Calu3 (cell line): ENCODE measurements around the gene LDLRAD3. TPM values are rescaled to one million over a fixed set of nuclear protein-coding genes. Genes with fewer than 3 reads are reported as not detected.
A peak's percentile ranks its signal among the peaks of the same experiment; 100 is the strongest.

Experiments
- BruUV-seq: library from RNA; stranded (reverse); fragments of 400-500 nt; replicated peaks from 2 replicates; lab custom pipeline; 2021; lab: Mats Ljungman, UMichigan
- CTCF ChIA-PET: fragments of 300-600 bp; sonication (Branson Sonifier 250); formaldehyde crosslinking; loops from one replicate; lab custom pipeline; 2022; ENCODE audit warnings: antibody characterized with exemption; lab: Charles Lee
- DNase-seq: peaks from one replicate; pipeline ENCODE4 v3.0.0; 2022
- H3K27ac Mint-ChIP-seq: one replicate; pipeline ENCODE4 v1.8.0; 2022; ENCODE audit warnings: mixed read lengths; ENCODE audit not compliant: unreplicated experiment
- H3K27me3 Mint-ChIP-seq: one replicate; pipeline ENCODE4 v1.8.0; 2022; ENCODE audit warnings: mixed read lengths; ENCODE audit not compliant: unreplicated experiment
- H3K36me3 Mint-ChIP-seq: one replicate; pipeline ENCODE4 v1.8.0; 2022; ENCODE audit warnings: mild to moderate bottlenecking, moderate library complexity, mixed read lengths; ENCODE audit not compliant: insufficient read depth, unreplicated experiment
- H3K4me1 Mint-ChIP-seq: one replicate; pipeline ENCODE4 v1.8.0; 2022; ENCODE audit warnings: mild to moderate bottlenecking, low read depth, mixed read lengths; ENCODE audit not compliant: unreplicated experiment
- H3K4me3 Mint-ChIP-seq: one replicate; pipeline ENCODE4 v1.8.0; 2022; ENCODE audit warnings: mild to moderate bottlenecking, low read depth, moderate library complexity, mixed read lengths; ENCODE audit not compliant: unreplicated experiment
- H3K9me3 Mint-ChIP-seq: one replicate; pipeline ENCODE4 v1.8.0; 2022; ENCODE audit warnings: low read depth, mixed read lengths; ENCODE audit not compliant: unreplicated experiment
- CTCF ChIP-seq: fragments of 200-600 bp; IDR thresholded peaks from one replicate; pipeline ENCODE4 v1.8.0; 2022; ENCODE audit warnings: antibody characterized with exemption; ENCODE audit not compliant: unreplicated experiment
- intact Hi-C: fragments of 100-400 bp; cut with micrococcal nuclease; formaldehyde crosslinking; loops from one replicate; pipeline ENCODE4 v1.10.0; 2022; ENCODE audit not compliant: unreplicated experiment
- total RNA-seq: library from RNA; stranded (reverse); gene quantifications from 2 replicates; pipeline ENCODE4 v1.2.3, GENCODE V29; 2022

The LDLRAD3 gene
- total RNA-seq, 1 experiment from 2014 or later = 16.2 TPM

GRCh38 chr11:36264973-36265344 lies 321.1 kb downstream of the LDLRAD3 start:
- Mint-ChIP-seq H3K4me3 (no peak overlapping the region), H3K36me3 (no peaks in the 10 kb centered on the region), H3K27me3 (peaks cover 63% of the 10 kb centered on the region), H3K9me3 (no peaks in the 10 kb centered on the region), H3K27ac (no peak overlapping the region), H3K4me1 (no peaks in the 10 kb centered on the region)
- no TSS peak for BruUV-seq
- no peak for TF ChIP-seq CTCF
- no peak for DNase-seq
- CTCF ChIA-PET = interaction anchor here (2.6 kb wide), 1 partner anchor 443 kb away, joined by 29 read pairs; no protein-coding TSS in a partner anchor
- intact Hi-C loops = no loop called here

GRCh38 chr11:36265793-36266628 lies 322.1 kb downstream of the LDLRAD3 start:
- DNase-seq = peak; percentile 64
- no peaks in the 10 kb centered on the region for H3K4me1 Mint-ChIP-seq
- BruUV-seq = no TSS peak
- H3K27ac Mint-ChIP-seq = no peak overlapping the region
- no peaks in the 10 kb centered on the region for H3K9me3 Mint-ChIP-seq
- intact Hi-C loops = loop anchor here (2.0 kb wide), 2 partner anchors 443 to 779 kb away; no protein-coding TSS in a partner anchor
- peaks cover 52% of the 10 kb centered on the region for H3K27me3 Mint-ChIP-seq
- no peaks in the 10 kb centered on the region for H3K36me3 Mint-ChIP-seq
- no peak overlapping the region for H3K4me3 Mint-ChIP-seq
- CTCF ChIA-PET = interaction anchor here (0.6 to 2.6 kb wide), 13 partner anchors 10 to 1599 kb away, joined by 3 to 29 read pairs (median 3); no protein-coding TSS in a partner anchor
- peak; percentile 82 for TF ChIP-seq CTCF

GRCh38 chr11:36266767-36267166 lies 322.9 kb downstream of the LDLRAD3 start:
- TF ChIP-seq CTCF = no peak
- no peak for DNase-seq
- no peak overlapping the region for H3K27ac Mint-ChIP-seq
- H3K27me3 Mint-ChIP-seq = peaks cover 45% of the 10 kb centered on the region
- H3K4me3 Mint-ChIP-seq = no peak overlapping the region
- no peaks in the 10 kb centered on the region for H3K4me1 Mint-ChIP-seq
- no TSS peak for BruUV-seq
- no peaks in the 10 kb centered on the region for H3K9me3 Mint-ChIP-seq
- H3K36me3 Mint-ChIP-seq = no peaks in the 10 kb centered on the region
- intact Hi-C loops = loop anchor here (2.0 kb wide), 2 partner anchors 444 to 780 kb away; no protein-coding TSS in a partner anchor
- CTCF ChIA-PET = interaction anchor here (0.5 to 2.6 kb wide), 10 partner anchors 9 to 779 kb away, joined by 3 to 29 read pairs (median 3); no protein-coding TSS in a partner anchor

GRCh38 chr11:36268337-36268985 lies 324.6 kb downstream of the LDLRAD3 start:
- Mint-ChIP-seq H3K36me3 (no peaks in the 10 kb centered on the region), H3K27me3 (peaks cover 28% of the 10 kb centered on the region), H3K4me1 (no peaks in the 10 kb centered on the region), H3K9me3 (no peaks in the 10 kb centered on the region), H3K4me3 (no peak overlapping the region), H3K27ac (no peak overlapping the region)
- TF ChIP-seq CTCF = no peak
- DNase-seq = no peak
- intact Hi-C loops = no loop called here
- no TSS peak for BruUV-seq
- CTCF ChIA-PET = no interaction called here
